GM21723 (cell line): ENCODE data around the gene CYP2B6.
"Not testable (repeated sequence)": the region's sequence is repeated elsewhere in the genome, so short reads cannot be mapped to it uniquely, and the experiment has no call there.

Experiments
- ATAC-seq: cut with Tn5 transposase; IDR thresholded peaks from one replicate; pipeline ENCODE4 v1.9.1; 2021; ENCODE audit warnings: mild to moderate bottlenecking, moderate library complexity; ENCODE audit not compliant: unreplicated experiment

The CYP2B6 gene

GRCh38 chr19:41030651-41031050 is 39.6 kb downstream of the CYP2B6 start:
- no peak for ATAC-seq

GRCh38 chr19:41031916-41032315 is 40.8 kb downstream of the CYP2B6 start:
- ATAC-seq, result no peak

GRCh38 chr19:41033324-41033723 is 42.2 kb downstream of the CYP2B6 start:
- ATAC-seq, result not testable (repeated sequence)

GRCh38 chr19:41039806-41040205 is 48.7 kb downstream of the CYP2B6 start:
- no peak for ATAC-seq

GRCh38 chr19:41045095-41045494 is 54.0 kb downstream of the CYP2B6 start:
- ATAC-seq, result not testable (repeated sequence)

GRCh38 chr19:41050426-41050825 is 59.3 kb downstream of the CYP2B6 start:
- no peak for ATAC-seq

GRCh38 chr19:41052162-41052561 is 61.1 kb downstream of the CYP2B6 start:
- ATAC-seq, result not testable (repeated sequence)

GRCh38 chr19:41053331-41053730 is 62.2 kb downstream of the CYP2B6 start:
- not testable (repeated sequence) for ATAC-seq

- no peak for ATAC-seq
These were observed 74.0 kb downstream of the CYP2B6 start for GRCh38 chr19:41064974-41065569.
